ENCODE measurements around the gene PCSK6. TPM values are rescaled to one million over a fixed set of nuclear protein-coding genes. Genes with fewer than 3 reads are reported as not detected.
"Not testable (repeated sequence)": the region's sequence is repeated elsewhere in the genome, so short reads cannot be mapped to it uniquely, and the experiment has no call there.

PCSK6 gene
- total RNA-seq, 1 donor from 2014 or later: 0.40 TPM

DNA sequence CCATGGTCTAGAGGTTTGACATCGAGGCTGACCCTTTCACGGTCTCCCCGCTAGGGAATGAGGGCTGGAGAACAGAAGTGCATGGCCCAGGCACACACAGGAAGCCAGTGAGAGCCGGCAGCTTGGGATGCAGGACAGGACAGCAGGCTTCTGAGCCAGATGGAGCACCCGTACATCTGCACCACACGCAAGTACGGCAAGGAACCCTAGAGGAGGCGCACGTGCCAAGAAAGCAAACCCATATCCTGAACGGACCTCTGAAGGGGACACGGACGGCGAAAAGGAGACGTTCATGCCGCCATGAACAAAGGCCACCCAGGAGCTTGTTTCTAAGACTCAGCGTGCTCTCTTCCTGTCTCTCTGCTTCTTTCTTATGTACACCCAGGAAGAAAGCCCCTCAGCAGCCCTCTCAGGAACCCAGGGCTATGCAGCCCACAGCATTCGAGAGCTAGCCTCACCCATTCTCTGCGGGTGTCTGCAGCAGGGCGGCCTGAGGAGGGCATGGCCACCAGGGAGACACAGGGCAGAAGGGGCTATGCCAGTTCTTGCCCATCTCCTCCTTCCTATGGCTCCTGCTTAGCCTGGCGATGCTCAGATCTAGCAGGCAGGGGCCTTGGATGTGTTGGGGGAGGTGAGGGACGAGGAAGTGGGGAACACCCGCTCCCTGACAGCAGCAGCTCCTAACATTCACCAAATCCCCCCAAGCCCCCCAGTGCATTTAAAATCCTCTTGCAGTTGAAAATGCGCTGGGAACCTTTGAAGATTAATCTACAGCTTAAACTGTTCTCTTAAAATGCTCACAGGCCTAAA is 81.3 kb downstream of the PCSK6 start:
- no peak overlapping the region for H3K4me3 Mint-ChIP-seq (ENCODE audit: unreplicated experiment)

GRCh38 chr15:101407439-101407838 is 82.1 kb downstream of the PCSK6 start:
- H3K4me3 Mint-ChIP-seq (ENCODE audit: unreplicated experiment): no peak overlapping the region
- no peak for DNase-seq (ENCODE audit: low spot score)
- TF ChIP-seq CTCF (IDR thresholded peaks at IDR 0.05): no peak
- H3K9me3 Mint-ChIP-seq (ENCODE audit: low read depth): no peaks in the 10 kb centered on the region
- peaks cover 8% of the 10 kb centered on the region for H3K27me3 Mint-ChIP-seq (ENCODE audit: low read depth)
- H3K27ac Mint-ChIP-seq (ENCODE audit: unreplicated experiment): no peak overlapping the region
- no peaks in the 10 kb centered on the region for H3K36me3 Mint-ChIP-seq (ENCODE audit: low read depth)
- H3K4me1 Mint-ChIP-seq (ENCODE audit: low read depth): no peaks in the 10 kb centered on the region

More for the DNA sequence above, 81.3 kb downstream of the PCSK6 start:
- H3K27ac Mint-ChIP-seq (ENCODE audit: unreplicated experiment): no peak overlapping the region
- H3K9me3 Mint-ChIP-seq (ENCODE audit: low read depth): no peaks in the 10 kb centered on the region
- H3K36me3 Mint-ChIP-seq (ENCODE audit: low read depth): no peaks in the 10 kb centered on the region
- H3K4me1 Mint-ChIP-seq (ENCODE audit: low read depth): no peaks in the 10 kb centered on the region
- DNase-seq (ENCODE audit: low spot score): no peak
- TF ChIP-seq CTCF (IDR thresholded peaks at IDR 0.05): no peak
- H3K27me3 Mint-ChIP-seq (ENCODE audit: low read depth): peaks cover 8% of the 10 kb centered on the region

GRCh38 chr15:101406526-101407195 is 82.8 kb downstream of the PCSK6 start:
- Mint-ChIP-seq H3K27me3 (ENCODE audit: low read depth) (peaks cover 5% of the 10 kb centered on the region), H3K9me3 (ENCODE audit: low read depth) (no peaks in the 10 kb centered on the region), H3K36me3 (ENCODE audit: low read depth) (no peaks in the 10 kb centered on the region), H3K4me3 (ENCODE audit: unreplicated experiment) (no peak overlapping the region), H3K27ac (ENCODE audit: unreplicated experiment) (no peak overlapping the region), H3K4me1 (ENCODE audit: low read depth) (no peaks in the 10 kb centered on the region)
- no peak for TF ChIP-seq CTCF (IDR thresholded peaks at IDR 0.05)
- no peak for DNase-seq (ENCODE audit: low spot score)

- Mint-ChIP-seq H3K27ac (ENCODE audit: unreplicated experiment) (no peak overlapping the region), H3K27me3 (ENCODE audit: low read depth) (peaks cover 5% of the 10 kb centered on the region), H3K36me3 (ENCODE audit: low read depth) (no peaks in the 10 kb centered on the region), H3K9me3 (ENCODE audit: low read depth) (peaks cover 4% of the 10 kb centered on the region), H3K4me3 (ENCODE audit: unreplicated experiment) (no peak overlapping the region), H3K4me1 (ENCODE audit: low read depth) (no peaks in the 10 kb centered on the region)
- no peak for DNase-seq (ENCODE audit: low spot score)
- TF ChIP-seq CTCF (IDR thresholded peaks at IDR 0.05): no peak
Measured at GRCh38 chr15:101406036-101406435, 83.5 kb downstream of the PCSK6 start.

- no peak for DNase-seq (ENCODE audit: low spot score)
- peaks cover 4% of the 10 kb centered on the region for H3K9me3 Mint-ChIP-seq (ENCODE audit: low read depth)
- no peak for TF ChIP-seq CTCF (IDR thresholded peaks at IDR 0.05)
- no peaks in the 10 kb centered on the region for H3K36me3 Mint-ChIP-seq (ENCODE audit: low read depth)
- H3K27me3 Mint-ChIP-seq (ENCODE audit: low read depth): peaks cover 12% of the 10 kb centered on the region
- no peaks in the 10 kb centered on the region for H3K4me1 Mint-ChIP-seq (ENCODE audit: low read depth)
- no peak overlapping the region for H3K4me3 Mint-ChIP-seq (ENCODE audit: unreplicated experiment)
- H3K27ac Mint-ChIP-seq (ENCODE audit: unreplicated experiment): no peak overlapping the region
Measured at GRCh38 chr15:101404245-101404644, 85.3 kb downstream of the PCSK6 start.

DNA sequence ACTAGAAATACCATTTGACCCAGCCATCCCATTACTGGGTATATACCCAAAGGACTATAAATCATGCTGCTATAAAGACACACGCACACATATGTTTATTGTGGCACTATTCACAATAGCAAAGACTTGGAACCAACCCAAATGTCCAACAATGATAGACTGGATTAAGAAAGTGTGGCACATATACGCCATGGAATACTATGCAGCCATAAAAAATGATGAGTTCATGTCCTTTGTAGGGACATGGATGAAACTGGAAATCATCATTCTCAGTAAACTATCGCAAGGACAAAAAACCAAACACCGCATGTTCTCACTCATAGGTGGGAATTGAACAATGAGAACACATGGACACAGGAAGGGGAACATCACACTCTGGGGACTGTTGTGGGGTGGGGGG is 86.6 kb downstream of the PCSK6 start:
- H3K27me3 Mint-ChIP-seq (ENCODE audit: low read depth): peaks cover 12% of the 10 kb centered on the region
- H3K9me3 Mint-ChIP-seq (ENCODE audit: low read depth); DNase-seq (ENCODE audit: low spot score); H3K36me3 Mint-ChIP-seq (ENCODE audit: low read depth); H3K27ac Mint-ChIP-seq (ENCODE audit: unreplicated experiment); H3K4me3 Mint-ChIP-seq (ENCODE audit: unreplicated experiment); H3K4me1 Mint-ChIP-seq (ENCODE audit: low read depth): not testable (repeated sequence)
